H9 (cell line): ENCODE results near the gene CCNI2. TPM values are rescaled to one million over a fixed set of nuclear protein-coding genes. Genes with fewer than 3 reads are reported as not detected.

Source experiments
- DNase-seq: peaks from one replicate; pipeline ENCODE4 v3.0.0-alpha.2; 2017
- H2AFZ ChIP-seq: one replicate; pipeline ENCODE4 v1.6.1; 2013; ENCODE audit warnings: mild to moderate bottlenecking, low read length, control low read depth, moderate library complexity
- H2AK5ac ChIP-seq: 2 replicates; pipeline ENCODE4 v1.6.1; 2013; ENCODE audit warnings: low read length, control low read depth, mixed read lengths; ENCODE audit not compliant: insufficient read length
- H2BK120ac ChIP-seq: one replicate; pipeline ENCODE4 v1.6.1; 2013; ENCODE audit warnings: low read depth, mild to moderate bottlenecking, low read length, control low read depth, inconsistent platforms; ENCODE audit not compliant: poor library complexity, severe bottlenecking
- H2BK12ac ChIP-seq: 2 replicates; pipeline ENCODE4 v1.6.1; 2013; ENCODE audit warnings: low read length, control low read depth, mixed read lengths, low read depth; ENCODE audit not compliant: insufficient read length
- H2BK15ac ChIP-seq: 2 replicates; pipeline ENCODE4 v1.6.1; 2013; ENCODE audit warnings: low read depth, low read length, control low read depth
- H2BK20ac ChIP-seq: one replicate; pipeline ENCODE4 v1.6.1; 2013; ENCODE audit warnings: low read depth, mild to moderate bottlenecking, low read length, control low read depth, inconsistent platforms; ENCODE audit not compliant: poor library complexity, severe bottlenecking
- H2BK5ac ChIP-seq: 2 replicates; pipeline ENCODE4 v1.6.1; 2013; ENCODE audit warnings: low read length, control low read depth, mixed read lengths; ENCODE audit not compliant: insufficient read length
- H3K14ac ChIP-seq: 2 replicates; pipeline ENCODE4 v1.6.1; 2013; ENCODE audit warnings: low read length, control low read depth; ENCODE audit not compliant: insufficient read depth
- H3K18ac ChIP-seq: 2 replicates; pipeline ENCODE4 v1.6.1; 2013; ENCODE audit warnings: low read depth, mild to moderate bottlenecking, mixed read lengths, low read length, control low read depth; ENCODE audit not compliant: insufficient read length
- H3K23ac ChIP-seq: 2 replicates; pipeline ENCODE4 v1.6.1; 2013; ENCODE audit warnings: low read length, control low read depth, mixed read lengths, low read depth; ENCODE audit not compliant: insufficient read length
- H3K23me2 ChIP-seq: 2 replicates; pipeline ENCODE4 v1.6.1; 2013; ENCODE audit warnings: low read depth, mild to moderate bottlenecking, mixed read lengths, low read length, control low read depth; ENCODE audit not compliant: insufficient read length, poor library complexity, severe bottlenecking
- H3K27ac ChIP-seq: 2 replicates; pipeline ENCODE4 v1.5.1; 2013; ENCODE audit warnings: low read length, control low read depth, mixed read lengths, low read depth; ENCODE audit not compliant: insufficient read length
- H3K27me3 ChIP-seq: 2 replicates; pipeline ENCODE4 v1.6.1; 2013; ENCODE audit warnings: low read length, control low read depth, inconsistent platforms; ENCODE audit not compliant: insufficient read depth
- H3K4ac ChIP-seq: 2 replicates; pipeline ENCODE4 v1.6.1; 2013; ENCODE audit warnings: low read depth, mild to moderate bottlenecking, control low read depth, inconsistent platforms, low read length, moderate library complexity
- H3K4me1 ChIP-seq: 2 replicates; pipeline ENCODE4 v1.6.1; 2013; ENCODE audit warnings: low read length, control low read depth, inconsistent platforms; ENCODE audit not compliant: insufficient read depth
- H3K4me2 ChIP-seq: 2 replicates; pipeline ENCODE4 v1.6.1; 2013; ENCODE audit warnings: low read length, control low read depth, mixed read lengths; ENCODE audit not compliant: insufficient read length, insufficient read depth
- H3K56ac ChIP-seq: 2 replicates; pipeline ENCODE4 v1.6.1; 2013; ENCODE audit warnings: low read depth, mild to moderate bottlenecking, mixed read lengths, low read length, control low read depth; ENCODE audit not compliant: insufficient read length
- H3K79me1 ChIP-seq: 2 replicates; pipeline ENCODE4 v1.6.1; 2013; ENCODE audit warnings: low read depth, mild to moderate bottlenecking, moderate library complexity, low read length, control low read depth, inconsistent platforms; ENCODE audit not compliant: insufficient read depth, poor library complexity, severe bottlenecking
- H3K79me2 ChIP-seq: 2 replicates; pipeline ENCODE4 v1.6.1; 2013; ENCODE audit warnings: low read length, control low read depth, inconsistent platforms; ENCODE audit not compliant: insufficient read depth
- H3K9ac ChIP-seq: 2 replicates; pipeline ENCODE4 v1.6.1; 2013; ENCODE audit warnings: low read length, control low read depth, mixed read lengths; ENCODE audit not compliant: insufficient read length; ENCODE audit errors: extremely low read depth
- H3K9me3 ChIP-seq: one replicate; pipeline ENCODE4 v1.6.1; 2013; ENCODE audit warnings: low read depth, low read length, inconsistent platforms; ENCODE audit not compliant: control insufficient read depth
- H3T11ph ChIP-seq: one replicate; pipeline ENCODE4 v1.6.1; 2013; ENCODE audit warnings: mild to moderate bottlenecking, low read length, control low read depth, inconsistent platforms
- H4K20me1 ChIP-seq: one replicate; pipeline ENCODE4 v1.6.1; 2013; ENCODE audit not compliant: control insufficient read depth, insufficient read length, insufficient read depth
- H4K5ac ChIP-seq: 2 replicates; pipeline ENCODE4 v1.6.1; 2013; ENCODE audit warnings: low read depth, mild to moderate bottlenecking, mixed read lengths, low read length, control low read depth; ENCODE audit not compliant: insufficient read length
- H4K8ac ChIP-seq: replicated peaks from 2 replicates; pipeline ENCODE4 v1.6.1; 2013; ENCODE audit warnings: low read length, control low read depth, mixed read lengths, low read depth; ENCODE audit not compliant: insufficient read length
- H4K91ac ChIP-seq: 2 replicates; pipeline ENCODE4 v1.6.1; 2013; ENCODE audit warnings: low read depth, mild to moderate bottlenecking, moderate library complexity, mixed read lengths, low read length, control low read depth; ENCODE audit not compliant: insufficient read length
- H3K27ac Mint-ChIP-seq, 3 experiments: 2 replicates in 2 of 3; 3 replicates in 1 of 3; pipeline ENCODE4 v1.8.0; 2020 to 2021; ENCODE audit warnings: mixed read lengths in 3 of 3, mild to moderate bottlenecking in 1 of 3, moderate library complexity in 1 of 3
- H3K27me3 Mint-ChIP-seq: 2 replicates; pipeline ENCODE4 v1.8.0; 2021; ENCODE audit warnings: low read depth, mild to moderate bottlenecking, moderate library complexity, mixed read lengths
- H3K36me3 Mint-ChIP-seq, 3 experiments: 2 replicates in 2 of 3; 3 replicates in 1 of 3; pipeline ENCODE4 v1.8.0; 2020 to 2021; ENCODE audit warnings: low read depth in 3 of 3, mixed read lengths in 3 of 3; ENCODE audit not compliant: insufficient read depth in 1 of 3
- H3K4me1 Mint-ChIP-seq, 2 experiments: 2 replicates each; pipeline ENCODE4 v1.8.0; 2020; ENCODE audit warnings: mixed read lengths in 2 of 2
- H3K4me3 Mint-ChIP-seq, 2 experiments: 2 replicates in 1 of 2; 3 replicates in 1 of 2; pipeline ENCODE4 v1.8.0; 2020 to 2021; ENCODE audit warnings: mild to moderate bottlenecking in 2 of 2, mixed read lengths in 2 of 2, moderate library complexity in 1 of 2
- H3K9me3 Mint-ChIP-seq, 2 experiments: 2 replicates in 1 of 2; 3 replicates in 1 of 2; pipeline ENCODE4 v1.8.0; 2020; ENCODE audit warnings: mild to moderate bottlenecking in 2 of 2, mixed read lengths in 2 of 2, moderate library complexity in 1 of 2
- WGBS: extraction: QIAGEN DNeasy Blood & Tissue Kit; methylation state at CpG from one replicate; pipeline ENCODE4 v1.1.7; 2013; ENCODE audit warnings: missing lambda C conversion rate, low lambda C conversion rate, mixed read lengths; ENCODE audit not compliant: insufficient read length; ENCODE audit errors: extremely low coverage; 5-methylcytosine and 5-hydroxymethylcytosine counted together
- total RNA-seq: library from RNA; stranded (reverse); gene quantifications from 2 replicates; pipeline ENCODE4 v1.2.1, GENCODE V29; 2021
- TF ChIP-seq, protein P1 (sequence below): fragments of 200-600 bp; sonication (generic); conservative IDR thresholded peaks from 3 replicates; pipeline ENCODE4 v1.8.0; 2021; ENCODE audit warnings: antibody characterized with exemption, mild to moderate bottlenecking

The CCNI2 gene
- total RNA-seq, 1 experiment from 2014 or later, result 0.57 TPM

DNA sequence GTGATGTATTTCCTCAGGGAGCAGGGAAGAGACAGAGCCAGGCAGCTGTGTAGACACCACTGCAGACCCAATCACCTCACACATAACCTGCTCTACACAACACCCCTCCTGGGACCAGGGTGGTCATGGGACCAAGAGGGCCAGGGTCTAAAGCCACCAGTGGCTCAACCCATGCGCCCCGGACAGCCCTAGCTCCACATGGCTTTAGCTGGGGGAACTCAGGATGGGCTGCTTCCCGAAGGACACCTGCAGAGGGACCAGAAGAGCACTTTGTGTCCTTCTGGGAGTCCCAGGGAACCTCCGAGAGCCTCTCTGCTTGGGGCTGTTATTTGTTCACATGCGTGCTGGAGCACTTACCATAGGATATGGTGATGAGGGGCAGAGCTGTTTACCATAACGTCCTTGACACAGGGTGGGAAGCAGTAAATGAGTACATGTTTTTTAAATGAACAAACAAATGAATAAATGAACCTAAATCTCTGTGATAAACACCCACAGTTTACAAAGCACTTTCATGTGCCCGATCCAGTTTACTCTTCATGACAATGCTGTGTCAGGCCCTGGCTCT is 17.5 kb downstream of the CCNI2 start:
- no peaks in the 10 kb centered on the region for H3K23me2 ChIP-seq
- no peaks in the 10 kb centered on the region for H3K4me1 ChIP-seq
- Mint-ChIP-seq H3K4me1 (no peaks in the 10 kb centered on the region), H3K36me3 (peaks cover 5 to 31% (median 21%) of the 10 kb centered on the region in 3 experiments; a peak in 6 of 7 replicates), H3K9me3 (no peaks in the 10 kb centered on the region), H3K27me3 (peaks cover 3% of the 10 kb centered on the region; the same call in 1 of the 2 replicates), H3K27ac (peak overlapping the region in 2 of 3 experiments; percentile 8 to 79; a peak in 3 of 7 replicates), H3K4me3 (no peak overlapping the region)
- no peak overlapping the region for H3K56ac ChIP-seq
- H3K4me2 ChIP-seq, result no peak overlapping the region
- H4K8ac ChIP-seq, result no peak overlapping the region
- no peak overlapping the region for H4K91ac ChIP-seq
- WGBS, result no CpG with 5 or more reads among the region's 7 CpGs
- no peak overlapping the region for H2BK20ac ChIP-seq
- no peak overlapping the region for H3K4ac ChIP-seq
- H4K20me1 ChIP-seq, result peaks cover 2% of the 10 kb centered on the region
- no peak overlapping the region for H4K5ac ChIP-seq
- no peak overlapping the region for H2BK12ac ChIP-seq
- no peak overlapping the region for H2BK120ac ChIP-seq
- no peak overlapping the region for H3K18ac ChIP-seq
- H3K14ac ChIP-seq, result no peak overlapping the region
- H3K9me3 ChIP-seq, result no peaks in the 10 kb centered on the region
- H3K79me1 ChIP-seq, result no peaks in the 10 kb centered on the region
- H2BK5ac ChIP-seq, result no peak overlapping the region
- no peak overlapping the region for H2AFZ ChIP-seq
- no peak overlapping the region for H3K23ac ChIP-seq
- no peak overlapping the region for H3K27ac ChIP-seq
- no peaks in the 10 kb centered on the region for H3K27me3 ChIP-seq
- H3T11ph ChIP-seq, result no peak overlapping the region
- no peaks in the 10 kb centered on the region for H3K79me2 ChIP-seq
- TF ChIP-seq, protein P1, sequence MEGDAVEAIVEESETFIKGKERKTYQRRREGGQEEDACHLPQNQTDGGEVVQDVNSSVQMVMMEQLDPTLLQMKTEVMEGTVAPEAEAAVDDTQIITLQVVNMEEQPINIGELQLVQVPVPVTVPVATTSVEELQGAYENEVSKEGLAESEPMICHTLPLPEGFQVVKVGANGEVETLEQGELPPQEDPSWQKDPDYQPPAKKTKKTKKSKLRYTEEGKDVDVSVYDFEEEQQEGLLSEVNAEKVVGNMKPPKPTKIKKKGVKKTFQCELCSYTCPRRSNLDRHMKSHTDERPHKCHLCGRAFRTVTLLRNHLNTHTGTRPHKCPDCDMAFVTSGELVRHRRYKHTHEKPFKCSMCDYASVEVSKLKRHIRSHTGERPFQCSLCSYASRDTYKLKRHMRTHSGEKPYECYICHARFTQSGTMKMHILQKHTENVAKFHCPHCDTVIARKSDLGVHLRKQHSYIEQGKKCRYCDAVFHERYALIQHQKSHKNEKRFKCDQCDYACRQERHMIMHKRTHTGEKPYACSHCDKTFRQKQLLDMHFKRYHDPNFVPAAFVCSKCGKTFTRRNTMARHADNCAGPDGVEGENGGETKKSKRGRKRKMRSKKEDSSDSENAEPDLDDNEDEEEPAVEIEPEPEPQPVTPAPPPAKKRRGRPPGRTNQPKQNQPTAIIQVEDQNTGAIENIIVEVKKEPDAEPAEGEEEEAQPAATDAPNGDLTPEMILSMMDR, result no peak
- H3K9ac ChIP-seq, result no peak overlapping the region
- H2AK5ac ChIP-seq, result no peak overlapping the region
- no peak overlapping the region for H2BK15ac ChIP-seq
- peak; percentile 17 for DNase-seq
